Hematopoietic multipotent progenitor cell treated with erythropoietin and hydrocortisone succinate and interleukin-3 and kit ligand, for 17 days (in vitro differentiated cells): ENCODE results near the gene CACHD1.

ENCODE experiments used
- DNase-seq: peaks from one replicate; pipeline ENCODE4 v3.0.0-alpha.2; 2015; ENCODE audit warnings: low spot score

CACHD1 gene

GRCh38 chr1:64473367-64473766 lies 3.4 kb downstream of the CACHD1 start:
- no peak for DNase-seq

- DNase-seq, result no peak
Observed at GRCh38 chr1:64474133-64474532, 4.2 kb downstream of the CACHD1 start.

- DNase-seq, result no peak
Observed at GRCh38 chr1:64474665-64475439, 4.9 kb downstream of the CACHD1 start.

GRCh38 chr1:64476251-64476952 lies 6.5 kb downstream of the CACHD1 start:
- DNase-seq, result no peak

GRCh38 chr1:64478594-64479470 lies 8.9 kb downstream of the CACHD1 start:
- DNase-seq, result no peak

- DNase-seq, result no peak
Observed at GRCh38 chr1:64479874-64480273, 9.9 kb downstream of the CACHD1 start.

GRCh38 chr1:64480999-64481772 lies 11.3 kb downstream of the CACHD1 start:
- DNase-seq, result no peak

- DNase-seq, result no peak
Observed at GRCh38 chr1:64482128-64482527, 12.2 kb downstream of the CACHD1 start.

GRCh38 chr1:64482720-64483119 lies 12.8 kb downstream of the CACHD1 start:
- no peak for DNase-seq

GRCh38 chr1:64483731-64484414 lies 13.9 kb downstream of the CACHD1 start:
- DNase-seq, result no peak

GRCh38 chr1:64484651-64485050 lies 14.7 kb downstream of the CACHD1 start:
- DNase-seq, result no peak

GRCh38 chr1:64486193-64486592 lies 16.3 kb downstream of the CACHD1 start:
- no peak for DNase-seq

GRCh38 chr1:64487061-64487460 lies 17.1 kb downstream of the CACHD1 start:
- DNase-seq, result no peak

- DNase-seq, result no peak
Observed at GRCh38 chr1:64488862-64489261, 18.9 kb downstream of the CACHD1 start.

- DNase-seq, result no peak
Observed at GRCh38 chr1:64489707-64490106, 19.8 kb downstream of the CACHD1 start.

- no peak for DNase-seq
Observed at GRCh38 chr1:64490213-64490818, 20.4 kb downstream of the CACHD1 start.

GRCh38 chr1:64492424-64492823 lies 22.5 kb downstream of the CACHD1 start:
- DNase-seq, result no peak

- DNase-seq, result no peak
Observed at GRCh38 chr1:64493831-64494230, 23.9 kb downstream of the CACHD1 start.

GRCh38 chr1:64494659-64495058 lies 24.7 kb downstream of the CACHD1 start:
- no peak for DNase-seq

- no peak for DNase-seq
Observed at GRCh38 chr1:64495878-64496277, 25.9 kb downstream of the CACHD1 start.

- no peak for DNase-seq
Observed at GRCh38 chr1:64496606-64497005, 26.7 kb downstream of the CACHD1 start.
